AG10803 (cell line): Measurements from ENCODE around the gene ZNF101.

ENCODE experiments used
- DNase-seq: peaks from one replicate; pipeline ENCODE4 v3.0.0; 2010; ENCODE audit warnings: low read depth
- H3K4me3 ChIP-seq: 2 replicates; pipeline ENCODE4 v1.5.1; 2011; ENCODE audit warnings: mild to moderate bottlenecking, low read length, control low read depth
- TF ChIP-seq, protein P1 (sequence below): conservative IDR thresholded peaks from 2 replicates; pipeline ENCODE4 v1.5.1; 2011; ENCODE audit warnings: mild to moderate bottlenecking, low read length, control low read depth, inconsistent platforms

The ZNF101 gene

DNA sequence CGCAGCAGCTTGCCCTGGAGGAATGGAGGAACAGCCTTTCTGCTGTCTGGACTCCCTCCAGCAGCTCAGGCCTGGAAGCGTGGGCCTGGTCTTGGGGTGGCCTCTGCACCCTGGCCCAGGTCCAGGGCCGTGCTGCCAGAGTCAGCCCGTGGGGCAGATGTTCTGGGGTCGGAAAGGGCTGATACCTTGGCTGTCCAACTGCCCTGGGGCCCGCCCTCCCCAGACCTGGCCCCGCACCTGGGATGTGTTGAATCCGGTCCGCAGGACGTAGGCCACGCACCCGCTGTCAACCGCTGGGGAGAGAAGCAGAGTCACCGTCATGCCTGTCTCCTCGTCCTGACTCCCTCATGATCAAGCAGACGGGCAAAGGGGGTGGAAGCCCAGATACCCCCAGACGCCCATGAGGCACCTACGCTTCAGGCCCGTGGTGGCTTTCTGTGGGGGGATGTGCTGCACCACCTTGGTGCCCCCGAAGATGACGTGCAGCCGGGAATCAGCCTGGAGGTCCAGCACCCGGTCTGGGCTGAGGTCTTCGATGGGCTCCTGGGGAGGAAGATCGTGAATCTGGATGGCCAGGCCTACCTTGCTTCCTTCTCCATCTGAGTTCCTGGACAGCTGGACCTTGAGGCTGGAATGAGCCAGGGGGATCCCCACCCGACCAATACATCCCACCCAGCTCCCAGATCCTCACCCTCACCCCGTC is 12.8 kb upstream of the ZNF101 start:
- TF ChIP-seq, protein P1, sequence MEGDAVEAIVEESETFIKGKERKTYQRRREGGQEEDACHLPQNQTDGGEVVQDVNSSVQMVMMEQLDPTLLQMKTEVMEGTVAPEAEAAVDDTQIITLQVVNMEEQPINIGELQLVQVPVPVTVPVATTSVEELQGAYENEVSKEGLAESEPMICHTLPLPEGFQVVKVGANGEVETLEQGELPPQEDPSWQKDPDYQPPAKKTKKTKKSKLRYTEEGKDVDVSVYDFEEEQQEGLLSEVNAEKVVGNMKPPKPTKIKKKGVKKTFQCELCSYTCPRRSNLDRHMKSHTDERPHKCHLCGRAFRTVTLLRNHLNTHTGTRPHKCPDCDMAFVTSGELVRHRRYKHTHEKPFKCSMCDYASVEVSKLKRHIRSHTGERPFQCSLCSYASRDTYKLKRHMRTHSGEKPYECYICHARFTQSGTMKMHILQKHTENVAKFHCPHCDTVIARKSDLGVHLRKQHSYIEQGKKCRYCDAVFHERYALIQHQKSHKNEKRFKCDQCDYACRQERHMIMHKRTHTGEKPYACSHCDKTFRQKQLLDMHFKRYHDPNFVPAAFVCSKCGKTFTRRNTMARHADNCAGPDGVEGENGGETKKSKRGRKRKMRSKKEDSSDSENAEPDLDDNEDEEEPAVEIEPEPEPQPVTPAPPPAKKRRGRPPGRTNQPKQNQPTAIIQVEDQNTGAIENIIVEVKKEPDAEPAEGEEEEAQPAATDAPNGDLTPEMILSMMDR = no peak
- no peak overlapping the region for H3K4me3 ChIP-seq
- DNase-seq = no peak

DNA sequence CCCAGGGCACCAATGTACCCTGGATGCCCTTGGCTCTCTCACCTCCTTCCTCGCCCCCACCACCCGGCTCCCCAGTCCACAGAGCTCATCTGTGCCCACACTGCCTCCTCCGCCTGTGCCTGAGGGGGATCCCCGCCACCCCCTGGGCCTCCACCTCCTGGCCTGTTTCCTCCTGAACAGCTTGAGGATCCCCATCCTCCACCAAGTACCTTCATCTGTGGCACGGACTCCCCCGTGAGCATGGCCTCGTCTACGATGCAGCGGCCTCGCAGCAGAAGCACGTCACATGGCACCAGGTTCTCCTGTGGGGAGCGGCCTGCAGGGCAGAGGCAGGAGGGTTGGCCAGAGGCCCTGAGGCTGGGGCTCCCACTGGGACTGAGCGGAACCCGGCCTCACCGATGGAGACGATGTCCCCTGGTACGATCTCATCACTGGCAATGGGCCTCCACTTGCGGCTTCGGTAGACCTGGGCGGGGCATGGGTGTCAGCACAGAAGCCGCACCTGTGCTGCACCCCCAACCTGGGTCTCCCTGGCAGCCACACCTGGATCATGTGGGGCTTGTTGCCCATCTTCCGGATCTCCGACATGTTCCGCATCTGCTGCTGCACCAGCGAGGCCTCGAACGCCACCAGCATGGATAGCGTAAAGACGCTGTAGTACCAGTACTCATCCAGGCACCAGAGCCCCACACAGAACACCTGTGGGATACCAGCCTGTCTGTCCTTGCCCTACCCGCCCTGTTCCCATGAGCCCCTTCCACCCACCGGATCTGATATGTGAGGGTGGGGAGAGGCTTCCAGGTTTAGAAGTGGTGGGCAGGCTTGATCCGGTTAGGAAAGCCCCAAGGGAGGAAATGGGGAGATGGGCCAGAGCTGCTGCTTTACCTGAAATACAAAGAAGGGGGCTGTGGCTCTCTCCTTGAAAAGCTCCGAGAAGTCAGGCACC is 11.9 kb upstream of the ZNF101 start:
- TF ChIP-seq, protein P1 = no peak
- no peak for DNase-seq

DNA sequence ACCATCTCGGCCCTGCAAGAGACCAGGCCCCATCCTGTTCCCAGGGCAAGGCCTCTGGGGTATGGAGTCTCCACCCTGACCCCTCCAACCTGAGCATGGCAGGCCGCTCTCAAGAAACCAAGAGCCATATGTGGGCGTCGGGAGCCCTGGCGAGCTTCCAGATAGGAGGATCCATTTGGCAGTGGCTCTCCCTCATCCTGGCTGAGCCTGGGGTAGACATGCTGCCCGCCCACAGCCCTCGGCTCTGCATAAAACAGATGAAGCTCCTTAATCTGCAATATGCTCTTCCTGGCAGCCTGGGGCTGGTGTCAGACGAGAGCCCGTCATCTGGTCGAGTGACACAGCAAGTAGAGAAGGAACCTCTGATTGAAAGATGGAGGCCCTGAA is 11.2 kb upstream of the ZNF101 start:
- TF ChIP-seq, protein P1 = no peak
- no peak overlapping the region for H3K4me3 ChIP-seq
- no peak for DNase-seq

More for the DNA sequence above, 11.9 kb upstream of the ZNF101 start:
- H3K4me3 ChIP-seq = no peak overlapping the region

DNA sequence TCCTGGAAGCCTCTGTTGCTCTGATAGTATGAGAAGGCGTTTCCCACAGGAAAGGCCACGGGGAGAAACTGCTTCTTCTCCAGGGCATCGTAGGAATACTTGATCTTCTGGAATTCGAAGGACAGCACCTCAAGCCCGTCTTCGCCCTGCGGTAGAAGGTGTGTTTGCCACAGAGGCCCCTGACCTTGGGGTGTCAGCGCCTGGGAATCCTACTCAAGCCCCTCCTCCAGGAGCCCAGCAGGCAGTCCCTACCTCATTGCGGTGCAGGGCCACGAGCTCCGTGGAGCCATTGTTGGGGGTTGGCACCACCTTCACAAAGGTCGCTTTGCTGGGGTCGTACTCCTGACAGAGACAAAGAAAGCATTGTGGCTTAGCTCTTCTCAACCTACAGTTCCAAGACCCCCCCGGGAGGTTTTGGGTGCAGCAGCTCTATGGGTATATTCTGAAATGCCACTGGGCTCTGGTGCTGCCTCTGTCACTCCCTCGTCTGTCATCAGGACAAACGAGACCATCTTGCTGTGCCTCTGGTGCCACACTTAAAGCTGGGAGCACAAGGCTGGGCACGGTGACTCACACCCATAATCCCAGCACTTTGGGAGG is 8.9 kb upstream of the ZNF101 start:
- TF ChIP-seq, protein P1 = no peak
- DNase-seq = no peak
- H3K4me3 ChIP-seq = no peak overlapping the region

DNA sequence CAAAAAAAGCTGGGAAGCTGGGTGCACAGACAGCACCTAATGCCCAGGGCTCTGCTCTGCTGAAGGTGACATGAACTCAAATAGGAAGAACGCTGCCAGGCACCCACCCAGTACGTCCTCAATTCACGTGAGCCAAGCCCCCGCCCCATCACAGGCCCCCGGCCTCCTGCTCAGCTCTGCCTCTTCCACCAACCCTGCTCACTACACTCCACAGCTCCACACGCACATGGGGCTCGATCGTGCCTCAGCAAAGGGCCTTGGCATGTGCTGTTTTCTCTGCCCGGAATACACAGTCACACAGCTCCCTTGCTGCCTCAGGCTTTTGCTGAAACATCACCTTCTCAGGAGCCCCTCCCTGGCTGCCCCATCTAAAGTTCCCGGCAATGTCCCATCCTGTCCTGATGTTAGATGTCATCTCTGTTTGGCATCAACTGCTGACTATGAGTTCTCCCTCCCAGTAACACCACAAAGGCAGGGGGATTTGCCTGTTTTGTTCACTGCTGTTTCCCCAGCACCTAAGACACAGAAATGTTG is 7.4 kb upstream of the ZNF101 start:
- no peak overlapping the region; the same call in 1 of the 2 replicates for H3K4me3 ChIP-seq
- TF ChIP-seq, protein P1 = no peak

DNA sequence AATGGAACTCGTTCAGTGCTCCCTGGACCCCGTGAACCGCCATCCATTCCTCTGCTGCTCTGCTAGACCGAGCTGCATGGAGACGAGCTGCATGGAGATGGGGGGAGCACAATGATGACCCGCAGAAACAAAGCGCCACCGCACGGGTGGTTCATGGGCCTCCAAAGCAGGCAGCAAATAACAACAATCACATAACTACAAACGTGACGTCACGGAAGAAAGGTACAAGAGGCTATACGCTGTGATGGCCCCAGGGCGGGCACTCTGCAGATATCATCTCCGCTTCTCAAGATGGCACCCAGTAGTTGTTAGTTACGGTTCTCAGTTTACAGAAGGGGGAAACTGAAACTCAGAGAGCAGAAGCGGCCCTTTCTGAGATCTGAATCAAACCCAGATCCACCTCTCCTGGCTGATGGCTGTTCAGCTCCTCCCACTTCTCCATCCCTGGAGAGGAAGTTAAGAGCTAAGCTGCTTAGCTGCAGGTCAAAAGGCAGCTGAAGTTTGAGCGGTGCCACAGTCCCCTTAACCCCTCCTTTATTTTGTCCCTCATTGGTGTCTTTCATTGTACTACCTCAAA is 6.9 kb upstream of the ZNF101 start:
- TF ChIP-seq, protein P1 = no peak
- DNase-seq = no peak
- peak overlapping the region; percentile 99 for H3K4me3 ChIP-seq

More for the DNA sequence above, 7.4 kb upstream of the ZNF101 start:
- no peak for DNase-seq
